ENCODE data around the gene CXCR2. TPM values are rescaled to one million over a fixed set of nuclear protein-coding genes. Genes with fewer than 3 reads are reported as not detected.

The CXCR2 gene
- total and polyA plus RNA-seq, 10 donors, result 0.39 to 113 (median 42.8) TPM

- H3K36me3 ChIP-seq, result peaks cover 0 to 38% (median 0%) of the 10 kb centered on the region in 6 donors
- H3K4me3 ChIP-seq, result peak overlapping the region in 1 of 8 donors; percentile 30
- 66 to 85% (median 73%) methylated on average over 4 of the region's 4 CpGs for WGBS, 5 donors
- peaks cover 0 to 20% (median 0%) of the 10 kb centered on the region in 6 donors for H3K4me1 ChIP-seq
- no peak for DNase-seq
- no peaks in the 10 kb centered on the region for H3K9me3 ChIP-seq
- TF ChIP-seq POLR2AphosphoS5 (IDR thresholded peaks at IDR 0.05), result no peak
- no peak for TF ChIP-seq CTCF (IDR thresholded peaks at IDR 0.05 in 8 of 11, conservative IDR thresholded peaks at IDR 0.05 in 3 of 11)
- no peak for TF ChIP-seq POLR2A (IDR thresholded peaks at IDR 0.05)
- H3K27ac ChIP-seq, result peak overlapping the region in 5 of 8 donors; percentile 3 to 82 (median 58)
- intact Hi-C loops (cut with DNase I; ENCODE audit: low total_unique reads), result no loop called here
- peaks cover 0 to 23% (median 0%) of the 10 kb centered on the region in 7 donors for H3K27me3 ChIP-seq (replicated peaks in 1 of 7)
Observed at GRCh38 chr2:218138047-218138446, 12.2 kb downstream of the CXCR2 start.

GRCh38 chr2:218145124-218145523 is 19.3 kb downstream of the CXCR2 start:
- intact Hi-C loops (cut with DNase I; ENCODE audit: low total_unique reads), result no loop called here
- Histone ChIP-seq H3K27me3 (replicated peaks in 1 of 7) (no peaks in the 10 kb centered on the region), H3K4me1 (peaks cover 0 to 11% (median 2%) of the 10 kb centered on the region in 6 donors), H3K27ac (peak overlapping the region in 7 of 8 donors; percentile 25 to 90 (median 66)), H3K36me3 (no peaks in the 10 kb centered on the region), H3K9me3 (peaks cover 0 to 13% (median 3%) of the 10 kb centered on the region in 8 donors), H3K4me3 (peak overlapping the region in 1 of 8 donors; percentile 46)
- DNase-seq, result peak; percentile 89
- WGBS, 5 donors, result 45 to 68% (median 58%) methylated on average over 3 of the region's 3 CpGs
- TF ChIP-seq CTCF (IDR thresholded peaks at IDR 0.05 in 8 of 11, conservative IDR thresholded peaks at IDR 0.05 in 3 of 11) (no peak), POLR2AphosphoS5 (IDR thresholded peaks at IDR 0.05) (peak in 1 of 3 donors; percentile 89)

GRCh38 chr2:218146056-218146455 is 20.2 kb downstream of the CXCR2 start:
- H3K4me3 ChIP-seq, result peak overlapping the region in 1 of 8 donors; percentile 46
- H3K36me3 ChIP-seq, result no peaks in the 10 kb centered on the region
- no peak for TF ChIP-seq POLR2AphosphoS5 (IDR thresholded peaks at IDR 0.05)
- no peak for TF ChIP-seq CTCF (IDR thresholded peaks at IDR 0.05 in 8 of 11, conservative IDR thresholded peaks at IDR 0.05 in 3 of 11)
- TF ChIP-seq POLR2A (IDR thresholded peaks at IDR 0.05), result no peak
- intact Hi-C loops (cut with DNase I; ENCODE audit: low total_unique reads), result no loop called here
- H3K4me1 ChIP-seq, result peaks cover 0 to 13% (median 3%) of the 10 kb centered on the region in 6 donors
- H3K9me3 ChIP-seq, result peaks cover 0 to 13% (median 3%) of the 10 kb centered on the region in 8 donors
- DNase-seq, result no peak
- peak overlapping the region in 5 of 8 donors; percentile 58 to 90 (median 81) for H3K27ac ChIP-seq
- no peaks in the 10 kb centered on the region for H3K27me3 ChIP-seq (replicated peaks in 1 of 7)

GRCh38 chr2:218149098-218149497 is 23.3 kb downstream of the CXCR2 start:
- no peak for DNase-seq
- Histone ChIP-seq H3K4me3 (no peak overlapping the region), H3K9me3 (peaks cover 0 to 13% (median 3%) of the 10 kb centered on the region in 8 donors), H3K36me3 (no peaks in the 10 kb centered on the region), H3K4me1 (peaks cover 0 to 13% (median 3%) of the 10 kb centered on the region in 6 donors), H3K27me3 (replicated peaks in 1 of 7) (no peaks in the 10 kb centered on the region), H3K27ac (peak overlapping the region in 2 of 8 donors; percentile 63 to 90)
- intact Hi-C loops (cut with DNase I; ENCODE audit: low total_unique reads), result no loop called here
- 71 to 82% (median 79%) methylated on average over 5 of the region's 5 CpGs for WGBS, 5 donors
- TF ChIP-seq POLR2AphosphoS5 (IDR thresholded peaks at IDR 0.05) (no peak), CTCF (IDR thresholded peaks at IDR 0.05 in 8 of 11, conservative IDR thresholded peaks at IDR 0.05 in 3 of 11) (no peak), POLR2A (IDR thresholded peaks at IDR 0.05) (no peak)
